Osteoblast (primary cell): ENCODE data around the gene TARBP2. TPM values are rescaled to one million over a fixed set of nuclear protein-coding genes. Genes with fewer than 3 reads are reported as not detected.

Source experiments
- DNase-seq: peaks from one replicate; pipeline ENCODE4 v3.0.0; 2011; ENCODE audit warnings: low spot score, mixed read lengths; ENCODE audit not compliant: insufficient read length; ENCODE audit errors: missing footprints
- H2AFZ ChIP-seq: 2 replicates; pipeline ENCODE4 v1.6.0; 2011; ENCODE audit warnings: mild to moderate bottlenecking, low read length
- H3K27ac ChIP-seq: 2 replicates; pipeline ENCODE4 v1.5.1; 2011; ENCODE audit warnings: mild to moderate bottlenecking, low read depth, low read length, moderate library complexity
- H3K27me3 ChIP-seq: 2 replicates; pipeline ENCODE4 v1.6.0; 2012; ENCODE audit warnings: mild to moderate bottlenecking, control low read depth, inconsistent platforms, low read length, moderate library complexity; ENCODE audit not compliant: insufficient read depth
- H3K36me3 ChIP-seq: 2 replicates; pipeline ENCODE4 v1.5.1; 2011; ENCODE audit warnings: mild to moderate bottlenecking, low read length, control low read depth, moderate library complexity; ENCODE audit not compliant: insufficient read depth
- H3K4me1 ChIP-seq: 2 replicates; pipeline ENCODE4 v1.5.1; 2011; ENCODE audit warnings: mild to moderate bottlenecking, low read length, control low read depth, moderate library complexity; ENCODE audit not compliant: insufficient read depth
- H3K4me2 ChIP-seq: 2 replicates; pipeline ENCODE4 v1.6.0; 2011; ENCODE audit warnings: mild to moderate bottlenecking, low read length; ENCODE audit not compliant: insufficient read depth
- H3K4me3 ChIP-seq: fragments of 200-600 bp; sonication (generic); 3 replicates; pipeline ENCODE4 v1.5.1; 2012; ENCODE audit warnings: mild to moderate bottlenecking, low read length, inconsistent platforms; ENCODE audit not compliant: insufficient read depth
- H3K79me2 ChIP-seq: 2 replicates; pipeline ENCODE4 v1.6.0; 2012; ENCODE audit warnings: mild to moderate bottlenecking, low read length, control low read depth, inconsistent platforms; ENCODE audit not compliant: insufficient read depth
- H3K9me3 ChIP-seq: 2 replicates; pipeline ENCODE4 v1.5.1; 2011; ENCODE audit warnings: low read depth, low read length, control low read depth
- H4K20me1 ChIP-seq: 2 replicates; pipeline ENCODE4 v1.6.0; 2012; ENCODE audit warnings: mild to moderate bottlenecking, low read length, control low read depth; ENCODE audit not compliant: insufficient read depth
- CTCF ChIP-seq: IDR thresholded peaks from 2 replicates; pipeline ENCODE4 v1.5.1; 2011; ENCODE audit warnings: mild to moderate bottlenecking, low read depth, low read length, moderate library complexity; ENCODE audit errors: extremely low read depth
- total RNA-seq: library from RNA; depleted of rRNA; stranded (reverse); fragments of >200 nt; gene quantifications from 2 replicates; pipeline ENCODE4 v1.2.3, GENCODE V29; 2012

TARBP2 gene
- 33.0 and 35.5 TPM in 2 replicates for total RNA-seq

- Histone ChIP-seq H3K79me2 (peaks cover 54% of the 10 kb centered on the region), H3K27me3 (no peaks in the 10 kb centered on the region), H3K4me1 (peaks cover 70% of the 10 kb centered on the region), H4K20me1 (peaks cover 3% of the 10 kb centered on the region), H3K36me3 (peaks cover 19% of the 10 kb centered on the region), H2AFZ (peak within 1 kb of the TSS; percentile 86), H3K4me2 (peak within 1 kb of the TSS; percentile 88), H3K4me3 (peak within 1 kb of the TSS; percentile 72), H3K9me3 (no peaks in the 10 kb centered on the region), H3K27ac (peak within 1 kb of the TSS; percentile 93)
- DNase-seq = peak; percentile 97
- no peak for TF ChIP-seq CTCF
Measured at GRCh38 chr12:53500776-53501614, at the start of gene TARBP2. Gene TARBP2, plus strand, starts transcription at chr12:53501283. Its CDS starts 126 bp downstream, at chr12:53501409.

- peaks cover 49% of the 10 kb centered on the region for H3K79me2 ChIP-seq
- peaks cover 37% of the 10 kb centered on the region for H3K36me3 ChIP-seq
- TF ChIP-seq CTCF = peak; percentile 96
- H3K27me3 ChIP-seq = no peaks in the 10 kb centered on the region
- H3K4me3 ChIP-seq = peak within 1 kb of the TSS; percentile 97
- DNase-seq = peak; percentile 97
- peaks cover 35% of the 10 kb centered on the region for H4K20me1 ChIP-seq
- peak within 1 kb of the TSS; percentile 87 for H3K27ac ChIP-seq
- no peaks in the 10 kb centered on the region for H3K9me3 ChIP-seq
- peaks cover 21% of the 10 kb centered on the region for H3K4me1 ChIP-seq
- peak within 1 kb of the TSS; percentile 81 for H3K4me2 ChIP-seq
- peak within 1 kb of the TSS; percentile 74 for H2AFZ ChIP-seq
Measured at GRCh38 chr12:53451661-53452158, 49.4 kb upstream of the TARBP2 start, which contains the start of gene PCBP2. Gene PCBP2, plus strand, starts transcription at chr12:53452102. Its CDS starts 2,699 bp downstream, at chr12:53454801.

GRCh38 chr12:53452159-53453077 is 48.7 kb upstream of the TARBP2 start:
- H3K36me3 ChIP-seq = peaks cover 42% of the 10 kb centered on the region

More at GRCh38 chr12:53452159-53453077, 48.7 kb upstream of the TARBP2 start:
- H3K27me3 ChIP-seq = no peaks in the 10 kb centered on the region
- peak; percentile 37 for TF ChIP-seq CTCF
- DNase-seq = peak; percentile 95
- no peaks in the 10 kb centered on the region for H3K9me3 ChIP-seq
- H3K4me2 ChIP-seq = peak overlapping the region; percentile 81
- H4K20me1 ChIP-seq = peaks cover 41% of the 10 kb centered on the region
- peak overlapping the region; percentile 97 for H3K4me3 ChIP-seq
- no peak overlapping the region for H2AFZ ChIP-seq
- H3K4me1 ChIP-seq = peaks cover 21% of the 10 kb centered on the region
- H3K79me2 ChIP-seq = peaks cover 56% of the 10 kb centered on the region
- peak overlapping the region; percentile 87 for H3K27ac ChIP-seq
